ENCODE results near the gene DPH2.

DNA sequence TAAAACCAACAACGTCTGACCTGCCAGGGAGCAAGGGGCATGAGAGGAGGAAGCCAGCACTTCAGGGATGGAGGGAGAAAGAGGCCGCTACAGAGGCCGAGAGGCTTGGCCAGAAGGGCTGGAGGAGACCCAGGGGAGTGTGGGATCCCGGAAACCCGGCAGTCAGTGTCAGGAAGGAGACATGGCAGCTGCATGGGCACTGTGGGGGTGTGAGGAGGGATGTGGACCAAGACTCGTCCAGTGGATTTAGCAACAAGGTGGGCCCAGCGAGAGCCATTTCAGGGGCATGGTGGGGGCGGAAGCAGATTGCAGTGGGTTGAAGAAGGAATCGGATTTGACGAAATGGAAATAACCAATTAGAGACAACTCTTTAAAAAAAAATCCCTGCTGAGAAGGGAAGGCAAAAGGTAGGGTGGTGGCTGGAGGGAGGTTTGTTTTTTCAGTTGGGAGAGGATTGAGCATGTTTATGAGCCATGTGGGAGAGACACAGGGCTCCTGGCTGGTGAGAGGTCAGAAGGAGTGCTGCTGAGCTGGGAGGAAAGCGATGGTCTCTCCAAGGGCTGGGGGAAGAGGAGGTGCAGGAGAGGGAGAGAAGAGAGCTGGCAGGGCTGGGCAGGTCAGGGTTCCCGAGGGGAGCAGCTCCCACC lies 13.6 kb downstream of the DPH2 start:
- TF ChIP-seq RFX5 (IDR thresholded peaks at IDR 0.05) (no peak), POLR2A (IDR thresholded peaks at IDR 0.05; ENCODE audit: low read length) (no peak), SMC3 (IDR thresholded peaks at IDR 0.05) (no peak), CEBPB (IDR thresholded peaks at IDR 0.05) (no peak), EHF (CRISPR knock-in tag; IDR thresholded peaks at IDR 0.05) (no peak), RCOR1 (IDR thresholded peaks at IDR 0.05; ENCODE audit: low read depth, low read length) (no peak)
- TF ChIP-seq, protein P1, sequence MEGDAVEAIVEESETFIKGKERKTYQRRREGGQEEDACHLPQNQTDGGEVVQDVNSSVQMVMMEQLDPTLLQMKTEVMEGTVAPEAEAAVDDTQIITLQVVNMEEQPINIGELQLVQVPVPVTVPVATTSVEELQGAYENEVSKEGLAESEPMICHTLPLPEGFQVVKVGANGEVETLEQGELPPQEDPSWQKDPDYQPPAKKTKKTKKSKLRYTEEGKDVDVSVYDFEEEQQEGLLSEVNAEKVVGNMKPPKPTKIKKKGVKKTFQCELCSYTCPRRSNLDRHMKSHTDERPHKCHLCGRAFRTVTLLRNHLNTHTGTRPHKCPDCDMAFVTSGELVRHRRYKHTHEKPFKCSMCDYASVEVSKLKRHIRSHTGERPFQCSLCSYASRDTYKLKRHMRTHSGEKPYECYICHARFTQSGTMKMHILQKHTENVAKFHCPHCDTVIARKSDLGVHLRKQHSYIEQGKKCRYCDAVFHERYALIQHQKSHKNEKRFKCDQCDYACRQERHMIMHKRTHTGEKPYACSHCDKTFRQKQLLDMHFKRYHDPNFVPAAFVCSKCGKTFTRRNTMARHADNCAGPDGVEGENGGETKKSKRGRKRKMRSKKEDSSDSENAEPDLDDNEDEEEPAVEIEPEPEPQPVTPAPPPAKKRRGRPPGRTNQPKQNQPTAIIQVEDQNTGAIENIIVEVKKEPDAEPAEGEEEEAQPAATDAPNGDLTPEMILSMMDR (IDR thresholded peaks at IDR 0.05) = no peak
- TF ChIP-seq, protein P2, sequence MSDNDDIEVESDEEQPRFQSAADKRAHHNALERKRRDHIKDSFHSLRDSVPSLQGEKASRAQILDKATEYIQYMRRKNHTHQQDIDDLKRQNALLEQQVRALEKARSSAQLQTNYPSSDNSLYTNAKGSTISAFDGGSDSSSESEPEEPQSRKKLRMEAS (IDR thresholded peaks at IDR 0.05) = no peak
